Measurements from ENCODE around the gene F7.

- no peak for TF ChIP-seq POLR2A (IDR thresholded peaks at IDR 0.05)
- TF ChIP-seq, protein P1, sequence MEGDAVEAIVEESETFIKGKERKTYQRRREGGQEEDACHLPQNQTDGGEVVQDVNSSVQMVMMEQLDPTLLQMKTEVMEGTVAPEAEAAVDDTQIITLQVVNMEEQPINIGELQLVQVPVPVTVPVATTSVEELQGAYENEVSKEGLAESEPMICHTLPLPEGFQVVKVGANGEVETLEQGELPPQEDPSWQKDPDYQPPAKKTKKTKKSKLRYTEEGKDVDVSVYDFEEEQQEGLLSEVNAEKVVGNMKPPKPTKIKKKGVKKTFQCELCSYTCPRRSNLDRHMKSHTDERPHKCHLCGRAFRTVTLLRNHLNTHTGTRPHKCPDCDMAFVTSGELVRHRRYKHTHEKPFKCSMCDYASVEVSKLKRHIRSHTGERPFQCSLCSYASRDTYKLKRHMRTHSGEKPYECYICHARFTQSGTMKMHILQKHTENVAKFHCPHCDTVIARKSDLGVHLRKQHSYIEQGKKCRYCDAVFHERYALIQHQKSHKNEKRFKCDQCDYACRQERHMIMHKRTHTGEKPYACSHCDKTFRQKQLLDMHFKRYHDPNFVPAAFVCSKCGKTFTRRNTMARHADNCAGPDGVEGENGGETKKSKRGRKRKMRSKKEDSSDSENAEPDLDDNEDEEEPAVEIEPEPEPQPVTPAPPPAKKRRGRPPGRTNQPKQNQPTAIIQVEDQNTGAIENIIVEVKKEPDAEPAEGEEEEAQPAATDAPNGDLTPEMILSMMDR (IDR thresholded peaks at IDR 0.05): no peak
Observed at GRCh38 chr13:113121183-113121927, 15.8 kb downstream of the F7 start.

Data from body of pancreas (tissue), 4 donors.